Endothelial cell of umbilical vein (primary cell): ENCODE results near the gene TTYH3.

Experiments
- MAX ChIP-seq: IDR thresholded peaks from 2 replicates; pipeline ENCODE4 v1.6.1; 2011; ENCODE audit not compliant: insufficient read depth, insufficient read length
- POLR2A ChIP-seq: IDR thresholded peaks from 2 replicates; pipeline ENCODE4 v1.6.1; 2012; ENCODE audit warnings: low read depth, mild to moderate bottlenecking, control low read depth, low read length

- TF ChIP-seq POLR2A (no peak), MAX (no peak)
Measured at GRCh38 chr7:2665359-2665791, 33.6 kb downstream of the TTYH3 start.
